22Rv1 (cell line): ENCODE measurements around the gene ADK.

ENCODE experiments used
- H3K27ac ChIP-seq: fragments of 450-650 bp; 2 replicates; pipeline ENCODE4 v1.5.1; 2017
- ZFX ChIP-seq: fragments of 450-650 bp; IDR thresholded peaks from 2 replicates; pipeline ENCODE4 v1.6.1; 2017; ENCODE audit warnings: antibody characterized with exemption, borderline replicate concordance
- TF ChIP-seq, protein P1 (sequence below): fragments of 450-650 bp; IDR thresholded peaks from 2 replicates; pipeline ENCODE4 v1.5.1; 2017; ENCODE audit warnings: mild to moderate bottlenecking

ADK gene

DNA sequence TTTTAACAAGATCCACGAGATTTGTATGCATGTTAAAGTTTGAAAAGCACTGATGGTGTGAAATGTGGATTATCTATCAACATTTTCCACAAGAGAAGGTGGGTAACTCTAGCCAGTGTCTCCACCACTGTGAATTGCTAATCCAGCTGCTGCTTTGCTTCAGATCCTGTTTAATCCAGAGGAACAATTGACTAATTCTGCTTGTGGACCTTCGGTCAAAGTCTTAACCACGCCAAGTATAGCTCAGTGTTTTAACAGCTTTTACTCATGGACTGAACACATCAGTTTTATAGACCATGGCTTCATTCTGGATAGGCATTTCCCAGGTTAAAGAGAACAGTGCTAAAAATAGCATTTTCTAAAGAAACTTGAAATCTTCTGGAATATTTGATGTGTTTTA lies 23.5 kb downstream of the ADK start:
- TF ChIP-seq, protein P1, sequence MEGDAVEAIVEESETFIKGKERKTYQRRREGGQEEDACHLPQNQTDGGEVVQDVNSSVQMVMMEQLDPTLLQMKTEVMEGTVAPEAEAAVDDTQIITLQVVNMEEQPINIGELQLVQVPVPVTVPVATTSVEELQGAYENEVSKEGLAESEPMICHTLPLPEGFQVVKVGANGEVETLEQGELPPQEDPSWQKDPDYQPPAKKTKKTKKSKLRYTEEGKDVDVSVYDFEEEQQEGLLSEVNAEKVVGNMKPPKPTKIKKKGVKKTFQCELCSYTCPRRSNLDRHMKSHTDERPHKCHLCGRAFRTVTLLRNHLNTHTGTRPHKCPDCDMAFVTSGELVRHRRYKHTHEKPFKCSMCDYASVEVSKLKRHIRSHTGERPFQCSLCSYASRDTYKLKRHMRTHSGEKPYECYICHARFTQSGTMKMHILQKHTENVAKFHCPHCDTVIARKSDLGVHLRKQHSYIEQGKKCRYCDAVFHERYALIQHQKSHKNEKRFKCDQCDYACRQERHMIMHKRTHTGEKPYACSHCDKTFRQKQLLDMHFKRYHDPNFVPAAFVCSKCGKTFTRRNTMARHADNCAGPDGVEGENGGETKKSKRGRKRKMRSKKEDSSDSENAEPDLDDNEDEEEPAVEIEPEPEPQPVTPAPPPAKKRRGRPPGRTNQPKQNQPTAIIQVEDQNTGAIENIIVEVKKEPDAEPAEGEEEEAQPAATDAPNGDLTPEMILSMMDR = no peak
- no peak for TF ChIP-seq ZFX
- H3K27ac ChIP-seq = no peak overlapping the region

DNA sequence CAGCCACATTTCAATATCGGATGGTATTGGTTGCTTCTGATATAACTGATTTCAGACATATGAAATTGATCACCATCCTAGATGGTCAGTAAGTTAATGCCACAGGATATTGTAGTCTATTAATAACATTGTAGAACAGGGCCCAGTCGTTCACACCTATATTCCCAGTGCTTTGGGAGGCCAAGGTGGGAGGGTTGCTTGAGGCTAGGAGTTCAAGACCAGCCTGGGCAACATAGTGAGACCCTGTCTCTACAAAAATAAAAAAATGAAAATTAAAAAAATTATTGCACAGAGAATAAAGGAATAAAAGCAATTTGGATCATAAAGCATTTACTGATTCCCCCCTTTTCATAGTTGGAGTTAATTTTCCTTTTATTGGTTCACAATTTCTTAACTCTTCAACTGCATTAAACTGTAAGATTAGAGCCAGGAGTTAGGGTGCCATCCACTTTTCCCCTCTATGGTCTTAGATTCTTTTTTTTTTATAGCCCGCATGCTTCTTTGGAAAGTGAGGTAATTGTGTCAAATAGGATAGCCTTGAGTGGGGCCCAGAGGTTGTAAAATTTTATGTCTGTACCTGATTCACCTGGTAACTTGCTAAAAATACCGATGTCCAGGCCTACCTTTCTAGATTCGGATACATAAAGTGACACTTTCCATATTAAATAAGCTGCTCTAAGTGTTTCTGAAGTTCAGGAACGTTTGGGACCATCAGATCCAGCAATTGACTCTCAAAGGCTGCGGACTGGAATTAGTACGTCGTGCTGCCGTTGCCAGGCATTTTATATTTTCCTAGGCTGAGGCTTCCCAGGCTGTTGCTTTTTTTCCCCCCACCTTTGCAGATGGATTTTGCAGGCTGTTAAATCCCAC lies 24.7 kb downstream of the ADK start:
- peak overlapping the region; percentile 91 for H3K27ac ChIP-seq
- TF ChIP-seq ZFX = no peak
- TF ChIP-seq, protein P1 = no peak

DNA sequence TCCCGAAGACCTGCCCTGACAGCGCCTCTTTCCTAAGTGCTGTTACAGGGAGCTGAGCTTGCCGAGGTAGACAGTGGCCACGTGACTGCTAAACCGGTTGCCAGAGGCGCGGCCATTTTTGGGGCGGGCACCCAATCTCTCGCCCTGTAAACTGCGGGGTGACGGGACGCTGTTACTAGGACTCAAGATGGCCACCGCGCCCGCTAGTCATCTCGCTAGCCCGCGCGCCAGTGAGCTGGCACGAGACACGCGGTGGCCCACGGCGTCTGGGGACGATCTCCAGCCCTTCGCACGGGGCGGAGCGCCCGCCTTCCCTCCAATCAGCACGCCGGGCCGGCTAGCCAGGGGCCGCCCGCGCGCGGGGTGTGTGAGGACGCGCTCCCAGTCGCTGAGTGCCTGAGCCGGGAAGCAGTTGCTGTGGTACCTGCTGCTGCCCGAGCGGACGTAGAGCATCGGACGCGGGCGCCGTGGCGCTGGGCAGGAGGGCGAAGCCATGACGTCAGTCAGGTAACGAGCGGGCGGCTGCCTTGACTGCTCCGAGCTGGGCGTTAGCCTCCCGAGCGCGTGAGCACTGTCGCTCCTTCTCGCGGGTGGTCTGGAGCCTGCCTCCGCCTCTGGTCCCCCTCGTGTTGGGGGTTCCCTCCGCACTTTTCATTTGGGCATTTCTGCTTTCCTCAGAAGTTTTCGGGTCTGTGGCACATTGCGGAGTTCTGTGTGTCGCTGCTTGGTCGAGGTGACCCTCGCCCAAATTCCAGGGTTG lies 25.5 kb downstream of the ADK start:
- H3K27ac ChIP-seq = peak overlapping the region; percentile 91
- TF ChIP-seq ZFX = no peak
- TF ChIP-seq, protein P1 = no peak

DNA sequence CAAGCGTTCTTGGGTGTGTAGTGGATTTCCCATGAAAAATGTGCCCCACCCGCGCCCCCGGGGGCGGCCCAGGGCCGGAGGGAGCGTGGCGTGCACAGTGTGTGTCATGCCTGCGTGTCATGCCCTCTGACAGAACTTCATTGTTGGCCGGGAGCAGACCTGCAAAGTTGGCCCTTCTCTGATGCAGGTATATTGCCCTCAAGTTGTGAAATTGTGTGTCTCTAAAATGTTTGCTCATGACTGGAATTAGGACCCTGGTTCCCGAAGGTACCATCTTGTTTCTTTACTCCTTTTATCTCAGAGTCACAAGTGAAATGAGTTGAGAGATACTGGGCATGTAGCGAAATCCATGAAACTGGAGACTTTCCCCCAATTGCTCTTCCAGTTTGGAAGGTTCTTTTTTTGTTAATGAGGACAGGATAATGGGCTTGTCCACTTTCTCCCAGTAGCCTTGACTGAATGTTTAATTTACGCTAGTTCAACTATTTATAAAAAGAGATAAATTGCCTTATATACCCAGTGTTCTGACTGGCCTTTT lies 26.2 kb downstream of the ADK start:
- H3K27ac ChIP-seq = peak overlapping the region; percentile 91
- no peak for TF ChIP-seq ZFX
- TF ChIP-seq, protein P1 = no peak

DNA sequence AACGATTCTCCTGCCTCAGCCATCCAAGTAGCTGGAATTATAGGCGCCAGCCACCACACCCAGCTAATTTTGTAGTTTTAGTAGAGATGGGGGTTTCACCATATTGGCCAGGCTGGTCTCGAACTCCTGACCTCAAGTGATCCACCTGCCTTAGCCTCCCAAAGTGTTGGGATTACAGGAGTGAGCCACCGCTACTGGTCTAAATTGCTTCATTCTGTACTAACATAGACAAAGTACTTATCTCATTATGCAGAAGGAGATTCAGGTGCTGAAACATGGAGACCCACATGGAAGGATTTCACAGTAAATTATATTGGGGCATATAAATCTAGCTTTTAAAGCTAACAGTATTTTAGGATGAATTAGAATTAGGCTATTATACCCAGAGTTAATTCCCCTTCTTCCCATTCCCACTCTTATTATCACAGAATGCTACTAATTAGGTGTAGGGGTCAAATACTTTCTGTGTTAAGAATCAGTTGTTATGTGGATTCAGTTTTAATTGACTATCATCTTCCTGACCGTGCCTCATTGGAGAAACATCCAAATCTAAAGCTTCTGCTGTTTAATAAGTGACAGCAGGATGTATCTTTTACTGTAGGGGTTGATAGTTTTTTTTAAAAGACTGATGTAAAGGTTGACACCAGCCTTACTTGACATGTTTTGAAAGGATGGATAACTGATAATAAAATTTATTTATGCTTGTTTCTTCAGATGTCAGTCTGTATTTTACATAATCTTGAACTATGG lies 27.2 kb downstream of the ADK start:
- TF ChIP-seq ZFX = no peak
- TF ChIP-seq, protein P1 = no peak
- H3K27ac ChIP-seq = no peak overlapping the region

DNA sequence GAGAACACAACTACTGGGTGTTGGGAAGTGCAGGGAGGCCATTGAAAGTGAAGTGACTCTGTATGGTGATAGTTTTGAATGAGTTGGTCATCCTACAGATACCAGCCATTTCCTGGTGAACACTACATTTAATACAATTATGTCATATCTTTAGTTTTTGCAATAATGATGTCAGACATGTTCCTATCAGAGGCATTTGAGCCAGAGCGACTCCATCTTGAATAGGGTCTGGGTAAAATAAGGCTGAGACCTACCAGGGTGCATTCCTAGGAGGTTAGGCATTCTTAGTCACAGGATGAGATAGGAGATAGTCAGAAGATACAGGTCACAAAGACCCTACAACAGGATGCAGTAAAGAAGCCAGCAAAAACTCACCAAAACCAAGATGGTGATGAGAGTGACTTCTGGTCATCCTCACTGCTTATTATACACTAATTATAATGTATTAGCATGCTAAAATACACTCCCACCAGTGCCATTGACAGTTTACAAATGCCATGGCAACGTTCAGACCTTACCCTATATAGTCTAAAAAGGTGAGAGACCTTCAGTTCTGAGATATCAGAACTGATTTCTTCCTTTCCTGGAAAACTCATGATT lies 28.2 kb downstream of the ADK start:
- H3K27ac ChIP-seq = no peak overlapping the region
- TF ChIP-seq ZFX = no peak
- TF ChIP-seq, protein P1 = no peak
